ENCODE results near the gene MAP3K3.
A peak's percentile ranks its signal among the peaks of the same experiment; 100 is the strongest.

MAP3K3 gene

DNA sequence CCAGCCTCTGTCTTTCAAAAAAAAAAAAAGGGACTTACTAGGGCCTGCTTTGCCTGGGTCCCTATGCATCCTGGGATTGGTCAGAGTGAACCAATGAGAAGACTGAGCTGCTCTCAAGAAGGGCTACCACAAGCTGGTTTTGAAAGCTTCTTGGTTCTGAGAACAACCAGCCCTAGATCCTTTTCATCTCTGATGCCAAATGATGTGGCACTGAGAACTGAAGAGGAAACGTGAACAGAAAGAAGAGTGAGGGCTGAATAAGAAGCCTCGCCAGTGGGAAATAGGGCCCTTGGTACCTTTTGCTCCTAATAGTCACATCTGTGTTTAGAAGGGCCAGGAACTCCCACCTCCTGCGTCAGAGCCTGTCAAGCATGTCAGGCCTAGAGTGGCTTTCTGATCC, 10.9 kb upstream of the MAP3K3 start:
- Histone ChIP-seq H3K4me1 (ENCODE audit: control insufficient read depth, insufficient read depth, low read length) (no peaks in the 10 kb centered on the region), H3K27ac (ENCODE audit: extremely low read depth, low read depth, low read length) (0 out of 2 replicates have a peak overlapping the region, but pooled peaks have one; percentile 16), H3K36me3 (ENCODE audit: control insufficient read depth in 2 of 2, insufficient read depth in 1 of 2, low read length in 2 of 2) (peaks cover 17 to 43% of the 10 kb centered on the region in 2 experiments), H3K9me3 (ENCODE audit: control insufficient read depth, insufficient read depth, low read depth, low read length) (no peaks in the 10 kb centered on the region), H3K4me3 (ENCODE audit: low read depth, low read length) (no peak overlapping the region)
- TF ChIP-seq ZNF658 (tag by site-specific recombination; IDR thresholded peaks at IDR 0.05) (no peak), ZNF394 (tag by site-specific recombination; IDR thresholded peaks at IDR 0.05; ENCODE audit: borderline replicate concordance) (no peak)
- ChIA-PET CTCF (interaction anchor here (0.7 to 5.2 kb wide), 50 partner anchors 9 to 1293 kb away, joined by 3 to 106 read pairs (median 5); partner anchors contain the start of genes MAP3K3 and TACO1), POLR2A (interaction anchor here (0.6 to 2.8 kb wide), 6 partner anchors 10 to 1494 kb away, joined by 3 to 30 read pairs (median 5); partner anchors contain the start of genes MAP3K3 and TACO1)

DNA sequence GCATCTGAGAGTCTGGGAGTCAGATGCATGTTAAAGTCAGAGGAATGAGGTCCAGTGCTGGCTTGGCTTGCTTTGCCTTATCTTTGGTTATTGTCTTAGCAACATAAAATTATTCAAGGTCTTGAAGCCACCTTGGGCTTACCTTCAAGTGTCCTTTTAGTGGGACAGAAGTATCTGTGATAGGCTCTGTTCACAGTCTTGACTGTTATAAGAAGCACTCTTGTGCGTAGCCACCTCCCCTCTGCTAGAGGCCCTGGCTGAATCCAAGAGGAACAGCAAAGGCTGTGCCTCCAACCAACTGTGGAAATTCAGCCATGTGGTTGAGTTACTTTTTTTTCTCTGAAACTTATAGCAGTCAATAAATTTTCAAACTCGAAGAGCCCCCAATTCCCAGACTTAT, 8.6 kb upstream of the MAP3K3 start:
- TF ChIP-seq ZFHX2 (tag by site-specific recombination; conservative IDR thresholded peaks at IDR 0.05) (no peak), ZNF610 (tag by site-specific recombination; IDR thresholded peaks at IDR 0.05; ENCODE audit: borderline replicate concordance) (no peak), PRDM1 (tag by site-specific recombination; IDR thresholded peaks at IDR 0.05) (no peak), ZNF580 (tag by site-specific recombination; IDR thresholded peaks at IDR 0.05) (no peak), ZNF555 (tag by site-specific recombination; conservative IDR thresholded peaks at IDR 0.05) (no peak), ZNF558 (tag by site-specific recombination; IDR thresholded peaks at IDR 0.05) (no peak), ZNF121 (tag by site-specific recombination; IDR thresholded peaks at IDR 0.05) (no peak), PATZ1 (tag by site-specific recombination; IDR thresholded peaks at IDR 0.05) (no peak), ZNF16 (tag by site-specific recombination; IDR thresholded peaks at IDR 0.05; ENCODE audit: low read depth) (no peak), ZNF140 (tag by site-specific recombination; IDR thresholded peaks at IDR 0.05) (no peak), HOXA7 (CRISPR knock-in tag; IDR thresholded peaks at IDR 0.05; ENCODE audit: borderline replicate concordance) (no peak)
- TF ChIP-seq, protein P1, sequence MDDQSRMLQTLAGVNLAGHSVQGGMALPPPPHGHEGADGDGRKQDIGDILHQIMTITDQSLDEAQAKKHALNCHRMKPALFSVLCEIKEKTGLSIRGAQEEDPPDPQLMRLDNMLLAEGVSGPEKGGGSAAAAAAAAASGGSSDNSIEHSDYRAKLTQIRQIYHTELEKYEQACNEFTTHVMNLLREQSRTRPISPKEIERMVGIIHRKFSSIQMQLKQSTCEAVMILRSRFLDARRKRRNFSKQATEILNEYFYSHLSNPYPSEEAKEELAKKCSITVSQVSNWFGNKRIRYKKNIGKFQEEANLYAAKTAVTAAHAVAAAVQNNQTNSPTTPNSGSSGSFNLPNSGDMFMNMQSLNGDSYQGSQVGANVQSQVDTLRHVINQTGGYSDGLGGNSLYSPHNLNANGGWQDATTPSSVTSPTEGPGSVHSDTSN (CRISPR knock-in tag; IDR thresholded peaks at IDR 0.05): no peak
- TF ChIP-seq, protein P2, sequence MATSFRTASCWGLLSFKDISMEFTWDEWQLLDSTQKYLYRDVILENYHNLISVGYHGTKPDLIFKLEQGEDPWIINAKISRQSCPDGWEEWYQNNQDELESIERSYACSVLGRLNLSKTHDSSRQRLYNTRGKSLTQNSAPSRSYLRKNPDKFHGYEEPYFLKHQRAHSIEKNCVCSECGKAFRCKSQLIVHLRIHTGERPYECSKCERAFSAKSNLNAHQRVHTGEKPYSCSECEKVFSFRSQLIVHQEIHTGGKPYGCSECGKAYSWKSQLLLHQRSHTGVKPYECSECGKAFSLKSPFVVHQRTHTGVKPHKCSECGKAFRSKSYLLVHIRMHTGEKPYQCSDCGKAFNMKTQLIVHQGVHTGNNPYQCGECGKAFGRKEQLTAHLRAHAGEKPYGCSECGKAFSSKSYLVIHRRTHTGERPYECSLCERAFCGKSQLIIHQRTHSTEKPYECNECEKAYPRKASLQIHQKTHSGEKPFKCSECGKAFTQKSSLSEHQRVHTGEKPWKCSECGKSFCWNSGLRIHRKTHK (tag by site-specific recombination; IDR thresholded peaks at IDR 0.05): no peak
- TF ChIP-seq, protein P3, sequence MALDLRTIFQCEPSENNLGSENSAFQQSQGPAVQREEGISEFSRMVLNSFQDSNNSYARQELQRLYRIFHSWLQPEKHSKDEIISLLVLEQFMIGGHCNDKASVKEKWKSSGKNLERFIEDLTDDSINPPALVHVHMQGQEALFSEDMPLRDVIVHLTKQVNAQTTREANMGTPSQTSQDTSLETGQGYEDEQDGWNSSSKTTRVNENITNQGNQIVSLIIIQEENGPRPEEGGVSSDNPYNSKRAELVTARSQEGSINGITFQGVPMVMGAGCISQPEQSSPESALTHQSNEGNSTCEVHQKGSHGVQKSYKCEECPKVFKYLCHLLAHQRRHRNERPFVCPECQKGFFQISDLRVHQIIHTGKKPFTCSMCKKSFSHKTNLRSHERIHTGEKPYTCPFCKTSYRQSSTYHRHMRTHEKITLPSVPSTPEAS (tag by site-specific recombination; IDR thresholded peaks at IDR 0.05): no peak
- Histone ChIP-seq H3K9me3 (ENCODE audit: control insufficient read depth, insufficient read depth, low read depth, low read length) (no peaks in the 10 kb centered on the region), H3K4me3 (ENCODE audit: low read depth, low read length) (no peak overlapping the region), H3K27ac (ENCODE audit: extremely low read depth, low read depth, low read length) (no peak overlapping the region), H3K4me1 (ENCODE audit: control insufficient read depth, insufficient read depth, low read length) (no peaks in the 10 kb centered on the region), H3K36me3 (ENCODE audit: control insufficient read depth in 2 of 2, insufficient read depth in 1 of 2, low read length in 2 of 2) (peaks cover 7 to 19% of the 10 kb centered on the region in 2 experiments)
- POLR2A ChIA-PET: no interaction called here
- CTCF ChIA-PET: interaction anchor here (0.6 to 5.2 kb wide), 4 partner anchors 12 to 193 kb away, joined by 4 to 106 read pairs (median 42); partner anchors contain the start of gene TACO1

All from HEK293 (cell line).